Ramos (cell line): ENCODE data around the gene CLPX.
"Not testable (repeated sequence)": the region's sequence is repeated elsewhere in the genome, so short reads cannot be mapped to it uniquely, and the experiment has no call there.

ENCODE experiments used
- in situ Hi-C: fragments of 300-500 bp; cut with MboI; formaldehyde crosslinking; loops from one replicate; pipeline ENCODE4 v1.14.3; 2022; ENCODE audit warnings: low sequenced_read_pairs; ENCODE audit not compliant: unreplicated experiment

The CLPX gene

GRCh38 chr15:65184868-65185717, at the start of gene CLPX:
Gene CLPX, minus strand, starts transcription at chr15:65185342. Its CDS starts 189 bp downstream, at chr15:65185153.
- in situ Hi-C loops, result no loop called here

- in situ Hi-C loops, result no loop called here
Measured at GRCh38 chr15:65233696-65234095, 48.6 kb upstream of the CLPX start.

GRCh38 chr15:65232520-65232919, 47.4 kb upstream of the CLPX start:
- in situ Hi-C loops, result no loop called here

GRCh38 chr15:65231306-65231705, 46.2 kb upstream of the CLPX start:
- in situ Hi-C loops, result no loop called here

GRCh38 chr15:65226901-65227300, 41.8 kb upstream of the CLPX start:
- in situ Hi-C loops, result not testable (repeated sequence)

- in situ Hi-C loops, result no loop called here
Measured at GRCh38 chr15:65226221-65226620, 41.1 kb upstream of the CLPX start.

- in situ Hi-C loops, result no loop called here
Measured at GRCh38 chr15:65223996-65224395, 38.9 kb upstream of the CLPX start.

- in situ Hi-C loops, result no loop called here
Measured at GRCh38 chr15:65222891-65223290, 37.7 kb upstream of the CLPX start.

GRCh38 chr15:65221697-65222096, 36.6 kb upstream of the CLPX start:
- in situ Hi-C loops, result no loop called here

GRCh38 chr15:65219137-65219536, 34.0 kb upstream of the CLPX start:
- in situ Hi-C loops, result no loop called here

- in situ Hi-C loops, result no loop called here
Measured at GRCh38 chr15:65217526-65218482, 32.7 kb upstream of the CLPX start.

- in situ Hi-C loops, result no loop called here
Measured at GRCh38 chr15:65215496-65215895, 30.4 kb upstream of the CLPX start.

GRCh38 chr15:65214010-65214409, 28.9 kb upstream of the CLPX start:
- in situ Hi-C loops, result no loop called here

- in situ Hi-C loops, result no loop called here
Measured at GRCh38 chr15:65213241-65213640, 28.1 kb upstream of the CLPX start.

GRCh38 chr15:65212097-65212496, 27.0 kb upstream of the CLPX start:
- in situ Hi-C loops, result no loop called here

GRCh38 chr15:65211482-65211982, 26.4 kb upstream of the CLPX start:
- in situ Hi-C loops, result no loop called here

- in situ Hi-C loops, result no loop called here
Measured at GRCh38 chr15:65210770-65211481, 25.8 kb upstream of the CLPX start, which contains the start of gene CILP. Gene CILP, minus strand, starts transcription at chr15:65211473. Its CDS starts 1,718 bp downstream, at chr15:65209755.

GRCh38 chr15:65209701-65210643, 24.8 kb upstream of the CLPX start:
- in situ Hi-C loops, result no loop called here

- in situ Hi-C loops, result no loop called here
Measured at GRCh38 chr15:65208647-65209046, 23.5 kb upstream of the CLPX start.
